HL-60/S4 treated with retinoic acid at 250 ng/mL for 4 days and 3 days (cell line): ENCODE data around the gene TNPO1.

Source experiments
- in situ Hi-C: fragments of 300-500 bp; cut with MboI; formaldehyde crosslinking; loops from 2 replicates; pipeline ENCODE4 v1.7.0; 2022; ENCODE audit warnings: low sequenced_read_pairs

Gene TNPO1

DNA sequence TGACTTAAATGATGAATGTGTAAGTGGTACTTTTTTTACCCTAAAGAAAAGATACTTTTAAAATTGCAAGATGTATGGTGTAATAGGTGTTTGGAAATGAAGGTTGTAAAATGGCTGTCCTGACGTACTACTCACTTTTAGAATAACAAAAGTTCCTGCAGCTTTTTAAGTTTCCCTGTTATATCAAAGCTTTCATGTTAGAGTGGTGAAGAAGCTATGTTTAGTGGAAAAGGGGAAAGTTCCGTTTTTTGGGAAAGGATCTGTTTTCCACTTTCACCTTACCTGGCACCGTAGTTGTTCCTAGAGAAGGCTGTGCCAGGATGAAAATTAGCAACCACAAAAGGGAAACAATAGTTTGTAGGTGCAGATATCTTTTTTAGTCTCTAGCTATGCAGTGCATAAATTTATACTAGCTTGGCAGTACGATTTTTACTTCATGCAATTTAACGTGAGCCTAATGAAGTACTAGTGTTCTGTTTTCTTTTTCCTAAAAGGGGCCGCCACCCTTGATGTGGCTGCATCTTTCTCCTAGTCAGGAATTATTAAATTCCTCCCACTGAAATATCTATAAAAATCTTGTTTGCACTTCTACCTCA, 1.3 kb downstream of the TNPO1 start:
- in situ Hi-C loops: loop anchor here (25.0 kb wide), 1 partner anchor 205 kb away; no protein-coding TSS in a partner anchor

DNA sequence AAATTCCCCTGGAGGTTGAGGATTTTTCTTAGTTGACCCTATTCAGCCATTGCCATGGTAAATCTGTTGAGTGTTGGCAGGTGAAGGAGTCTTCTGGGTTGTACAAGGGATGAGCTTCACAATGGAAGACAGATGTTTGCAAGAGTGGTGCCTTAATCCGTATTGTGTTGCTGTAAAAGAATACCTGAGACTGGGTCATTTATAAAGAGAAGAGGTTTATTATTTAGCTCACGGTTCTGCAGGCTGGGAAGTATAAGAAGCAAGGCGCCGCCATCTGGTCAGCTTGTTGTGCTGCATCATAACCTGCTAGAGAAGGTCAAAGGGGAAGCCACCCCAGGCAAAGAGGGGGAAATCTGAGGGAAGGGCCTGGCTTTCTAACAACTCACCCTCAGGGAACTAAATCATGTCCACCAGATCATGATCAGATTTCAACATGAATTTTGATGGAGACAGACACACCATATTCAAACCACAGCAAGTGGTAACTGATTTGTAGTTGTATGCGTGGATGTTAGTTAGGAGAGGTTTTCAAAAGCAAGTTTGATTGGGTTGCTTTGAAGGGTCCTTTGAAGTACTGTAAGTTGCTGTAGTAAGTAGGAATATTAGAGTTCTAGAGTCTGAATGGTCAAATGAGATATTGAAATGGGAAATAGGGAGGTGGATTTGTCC, 2.5 kb downstream of the TNPO1 start:
- in situ Hi-C loops: loop anchor here (25.0 kb wide), 1 partner anchor 207 kb away; no protein-coding TSS in a partner anchor

GRCh38 chr5:72821776-72822175, 5.3 kb downstream of the TNPO1 start:
- in situ Hi-C loops: loop anchor here (25.0 kb wide), 1 partner anchor 209 kb away; no protein-coding TSS in a partner anchor

DNA sequence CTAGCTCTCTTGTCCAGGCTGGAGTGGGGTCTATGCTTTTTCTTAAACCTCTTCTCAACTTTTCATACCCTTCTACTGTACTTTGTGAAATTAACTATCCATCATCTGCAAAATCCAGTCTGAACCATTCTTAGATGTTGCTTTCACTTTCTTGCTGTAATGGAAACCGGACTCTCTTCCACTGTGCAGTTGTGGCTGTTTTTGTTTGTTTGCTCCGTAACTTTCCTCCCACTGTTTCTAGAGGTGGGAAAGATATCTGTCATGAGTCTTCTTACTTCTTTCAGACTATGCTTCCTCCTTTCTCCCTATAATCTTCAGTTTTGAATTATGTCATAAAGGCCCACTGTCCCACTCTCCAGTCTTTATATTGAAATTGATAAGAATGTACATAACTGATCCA, 6.5 kb downstream of the TNPO1 start:
- in situ Hi-C loops: loop anchor here (25.0 kb wide), 1 partner anchor 211 kb away; no protein-coding TSS in a partner anchor

- in situ Hi-C loops: no loop called here
Measured at GRCh38 chr5:72829707-72830106, 13.2 kb downstream of the TNPO1 start.

DNA sequence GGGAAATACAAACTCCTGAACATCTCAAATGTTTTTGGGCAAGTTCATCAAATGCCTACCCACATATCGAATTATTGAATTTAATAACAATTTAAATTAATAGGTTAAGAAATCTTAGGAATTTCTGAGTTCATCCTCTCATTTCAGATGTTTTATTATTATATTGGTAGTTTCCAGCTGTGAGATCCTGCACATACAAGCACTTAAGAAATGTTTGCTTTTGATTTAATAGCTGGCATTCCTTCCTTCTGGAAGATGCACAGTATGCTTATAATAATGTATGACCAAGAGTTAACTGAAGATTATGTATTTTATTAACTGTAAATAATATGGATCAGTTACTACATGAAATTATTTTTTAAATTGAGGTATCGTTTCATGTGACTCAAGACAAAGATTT, 13.9 kb downstream of the TNPO1 start:
- in situ Hi-C loops: no loop called here

- in situ Hi-C loops: no loop called here
Measured at GRCh38 chr5:72831685-72832084, 15.2 kb downstream of the TNPO1 start.

- in situ Hi-C loops: no loop called here
Measured at GRCh38 chr5:72834924-72835323, 18.5 kb downstream of the TNPO1 start.

DNA sequence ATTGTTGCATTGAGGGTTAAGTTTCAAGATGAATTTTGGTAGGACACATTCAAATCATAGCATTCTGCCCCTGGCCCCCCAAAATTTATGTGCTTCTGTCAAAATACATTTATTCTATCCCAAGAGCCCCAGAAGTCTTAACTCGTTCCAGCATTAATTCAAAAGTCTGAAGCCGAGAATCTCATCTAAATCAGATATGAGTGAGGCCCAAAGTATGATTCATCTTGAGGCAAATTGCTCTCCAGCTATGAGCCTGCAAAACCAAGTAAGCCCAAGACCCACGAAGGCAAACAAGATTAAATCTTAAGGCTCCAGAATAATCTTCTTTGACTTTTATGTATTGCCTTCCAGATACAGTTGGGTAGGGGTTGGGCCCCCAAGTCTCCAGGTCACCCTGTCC, 19.2 kb downstream of the TNPO1 start:
- in situ Hi-C loops: no loop called here

DNA sequence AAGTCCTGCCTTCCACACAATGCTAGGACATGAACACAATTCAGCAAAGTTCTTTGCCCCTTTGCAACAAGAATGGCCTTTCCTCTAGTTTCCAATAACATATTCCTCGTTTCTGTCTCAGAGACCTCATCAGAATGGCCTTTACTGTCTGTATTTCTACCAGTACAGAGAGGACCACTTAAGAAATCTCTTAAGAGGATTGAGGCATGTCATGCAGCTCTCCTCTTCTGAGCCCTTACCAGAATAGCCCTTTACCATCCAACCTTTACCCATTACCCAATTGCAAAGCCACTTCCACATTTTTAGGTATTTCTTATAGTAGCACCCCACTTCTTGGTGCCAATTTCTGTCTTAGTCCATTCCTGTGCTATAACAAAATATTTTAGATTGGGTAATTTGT, 20.3 kb downstream of the TNPO1 start:
- in situ Hi-C loops: no loop called here

GRCh38 chr5:72837524-72838096, 21.1 kb downstream of the TNPO1 start:
- in situ Hi-C loops: no loop called here

GRCh38 chr5:72840041-72840440, 23.6 kb downstream of the TNPO1 start:
- in situ Hi-C loops: no loop called here

- in situ Hi-C loops: no loop called here
Measured at GRCh38 chr5:72841756-72842535, 25.5 kb downstream of the TNPO1 start.

DNA sequence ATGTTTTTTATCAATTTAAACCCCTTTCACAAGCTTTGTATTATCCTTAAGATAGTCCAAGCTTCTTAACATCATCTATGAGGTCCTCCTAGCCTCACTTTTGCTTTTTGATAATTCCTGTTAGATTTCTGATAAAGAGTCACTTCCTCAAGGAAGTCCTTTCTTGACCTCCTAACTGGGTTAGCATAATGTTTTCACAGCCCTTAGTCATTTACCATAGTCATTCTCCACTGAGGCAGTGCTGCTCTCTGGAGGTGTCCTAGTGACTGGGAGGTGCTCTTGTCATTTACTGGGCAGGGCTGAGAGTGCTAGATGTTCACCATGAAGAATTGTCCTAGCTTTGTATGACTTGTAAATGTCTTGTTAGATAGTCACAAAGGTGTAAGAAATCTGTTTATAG, 26.4 kb downstream of the TNPO1 start:
- in situ Hi-C loops: no loop called here

DNA sequence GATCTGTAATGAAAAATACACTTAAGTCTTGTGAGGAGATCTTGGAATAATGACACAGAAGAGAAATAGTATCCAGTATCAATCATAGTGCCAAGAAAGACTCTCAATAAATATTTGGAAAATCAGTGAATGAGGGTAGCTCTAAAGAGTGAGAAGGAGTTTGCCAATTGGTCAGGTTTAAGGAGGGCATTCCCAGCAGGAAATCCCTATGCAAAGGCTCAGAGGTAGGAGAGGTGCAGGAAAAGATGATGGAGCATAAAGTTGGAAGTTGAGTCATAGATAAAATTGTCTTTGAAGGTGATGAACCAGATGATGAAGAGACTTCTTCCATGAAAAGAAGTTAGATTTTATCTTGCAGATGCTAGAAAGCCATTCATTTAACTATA, 27.8 kb downstream of the TNPO1 start:
- in situ Hi-C loops: no loop called here

DNA sequence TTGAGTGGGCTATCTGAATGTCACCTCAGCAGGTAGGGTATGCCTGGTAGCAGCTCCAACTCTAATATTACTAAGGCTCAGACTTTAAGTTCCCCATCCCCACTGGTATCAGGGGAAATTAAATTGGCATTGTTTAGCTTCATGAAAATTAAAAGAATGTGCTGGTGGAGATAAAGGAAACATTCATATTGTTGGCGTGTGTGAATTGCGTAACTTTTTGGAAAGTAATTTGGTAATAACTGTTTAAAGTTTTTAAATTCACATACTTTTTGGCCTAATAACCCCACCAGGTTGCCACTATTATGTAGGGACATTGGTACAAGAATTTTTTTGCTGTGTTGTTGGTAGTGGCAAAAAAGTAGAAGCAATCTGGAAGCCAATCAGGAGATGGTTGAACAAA, 29.4 kb downstream of the TNPO1 start:
- in situ Hi-C loops: no loop called here

DNA sequence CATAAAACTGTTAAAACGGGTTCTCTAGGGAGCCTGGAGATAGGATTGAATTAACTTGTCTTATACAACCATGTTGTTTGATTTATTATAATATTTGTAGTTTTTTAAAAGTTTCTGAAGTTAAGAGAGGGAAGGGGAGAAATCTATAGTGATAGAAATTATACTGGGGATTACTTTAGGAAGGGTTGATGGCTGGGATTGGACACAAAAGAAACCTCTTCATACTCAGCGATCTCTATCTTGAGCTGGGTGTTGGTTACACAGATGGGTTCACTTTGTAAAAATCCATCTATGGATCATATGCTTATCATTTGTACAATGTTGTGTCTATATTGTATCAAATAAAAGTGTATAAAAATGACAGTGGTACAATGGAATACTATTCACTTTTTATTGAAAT, 30.0 kb downstream of the TNPO1 start:
- in situ Hi-C loops: no loop called here

GRCh38 chr5:72847439-72847838, 31.0 kb downstream of the TNPO1 start:
- in situ Hi-C loops: no loop called here

DNA sequence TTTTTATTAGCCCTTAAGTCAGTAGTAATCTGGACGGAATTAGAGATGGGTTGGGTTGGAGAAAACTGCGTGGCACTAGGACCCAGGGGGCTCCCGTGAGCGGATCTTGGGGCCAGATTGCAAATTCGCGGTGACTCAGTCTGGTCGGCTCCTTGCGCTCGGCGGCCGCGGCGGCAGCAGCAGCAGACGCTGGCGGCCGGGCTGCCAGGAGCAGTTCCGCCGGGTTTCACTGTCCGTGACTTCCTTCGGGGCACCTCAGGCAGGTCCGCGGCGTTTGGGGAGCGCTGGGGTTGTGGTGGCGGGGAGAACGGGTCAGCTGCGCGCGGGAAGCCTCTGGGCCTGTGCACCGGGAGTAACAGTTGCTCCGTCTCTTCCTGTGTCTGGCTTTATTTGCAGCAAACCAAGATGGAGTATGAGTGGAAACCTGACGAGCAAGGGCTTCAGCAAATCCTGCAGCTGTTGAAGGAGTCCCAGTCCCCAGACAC, 31.6 kb downstream of the TNPO1 start:
- in situ Hi-C loops: no loop called here

DNA sequence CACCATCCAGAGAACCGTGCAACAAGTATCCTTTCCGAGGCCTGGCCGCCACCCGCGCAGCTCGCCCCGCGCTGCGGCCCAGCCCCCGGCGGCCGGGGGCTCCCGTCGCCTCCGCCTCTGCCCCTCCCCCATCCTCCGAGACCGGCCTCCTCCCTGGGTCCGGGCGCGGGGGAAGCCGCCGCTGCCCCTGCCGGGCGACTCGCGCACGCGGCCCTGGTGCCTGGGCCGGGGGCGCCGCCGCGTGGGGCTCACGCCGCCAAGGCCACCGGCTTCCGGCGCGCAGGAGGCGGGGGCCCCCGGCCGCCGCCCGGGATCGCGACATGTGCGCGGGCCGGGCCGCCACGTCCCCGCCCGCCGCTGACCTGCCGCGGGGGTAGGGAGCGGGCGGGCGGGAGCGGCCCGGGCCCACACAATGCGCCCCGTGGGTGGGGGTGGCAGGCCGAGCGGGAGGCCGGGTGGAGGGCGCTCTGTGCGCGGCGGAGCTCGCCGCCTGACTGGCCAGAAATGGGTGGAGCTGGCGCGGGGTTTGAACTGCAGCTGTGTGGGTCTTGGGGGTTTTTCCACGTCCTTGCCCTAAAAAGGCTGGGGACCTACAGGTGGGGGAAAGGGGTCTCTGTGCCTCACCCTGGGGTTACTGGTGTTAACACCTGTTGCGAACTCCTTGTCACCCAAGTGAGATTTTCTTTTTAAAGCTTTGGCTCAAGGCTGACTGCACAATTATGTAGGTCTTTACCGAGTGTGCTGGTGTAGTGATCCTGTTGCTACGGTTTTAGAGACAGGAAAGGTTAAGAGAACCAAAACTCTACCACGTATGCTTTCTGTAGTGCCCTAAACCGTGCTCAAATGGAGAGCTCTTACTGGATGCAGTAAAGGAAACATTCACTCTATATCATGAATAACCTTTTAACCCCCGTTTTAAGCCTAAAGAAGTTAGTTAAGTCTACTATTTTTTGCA, 32.3 kb downstream of the TNPO1 start:
- in situ Hi-C loops: no loop called here
